ENCODE results near the gene LSP1. TPM values are rescaled to one million over a fixed set of nuclear protein-coding genes. Genes with fewer than 3 reads are reported as not detected.

Gene LSP1
- total RNA-seq, 1 donor from 2014 or later = not detected

GRCh38 chr11:1838426-1839144 lies 14.3 kb upstream of the LSP1 start, which contains the start of gene TNNI2:
Gene TNNI2, plus strand, starts transcription at chr11:1838981. Its CDS starts 716 bp downstream, at chr11:1839697.
- H3K4me3 ChIP-seq (ENCODE audit: low read depth, low read length) = no peak within 1 kb of the TSS

GRCh38 chr11:1839204-1839923 lies 13.5 kb upstream of the LSP1 start:
- TF ChIP-seq CTCF (conservative IDR thresholded peaks at IDR 0.05; ENCODE audit: low read depth, low read length) = no peak
- DNase-seq (ENCODE audit: low read depth) = no peak
- no peak overlapping the region for H3K4me3 ChIP-seq (ENCODE audit: low read depth, low read length)

More at GRCh38 chr11:1838426-1839144, 14.3 kb upstream of the LSP1 start, which contains the start of gene TNNI2:
- no peak for TF ChIP-seq CTCF (conservative IDR thresholded peaks at IDR 0.05; ENCODE audit: low read depth, low read length)
- DNase-seq (ENCODE audit: low read depth) = no peak

GRCh38 chr11:1839924-1840779 lies 12.7 kb upstream of the LSP1 start:
- TF ChIP-seq CTCF (conservative IDR thresholded peaks at IDR 0.05; ENCODE audit: low read depth, low read length) = no peak
- no peak overlapping the region for H3K4me3 ChIP-seq (ENCODE audit: low read depth, low read length)
- DNase-seq (ENCODE audit: low read depth) = no peak

GRCh38 chr11:1840780-1841480 lies 12.0 kb upstream of the LSP1 start:
- no peak overlapping the region for H3K4me3 ChIP-seq (ENCODE audit: low read depth, low read length)
- TF ChIP-seq CTCF (conservative IDR thresholded peaks at IDR 0.05; ENCODE audit: low read depth, low read length) = no peak
- DNase-seq (ENCODE audit: low read depth) = no peak

GRCh38 chr11:1841511-1842148 lies 11.3 kb upstream of the LSP1 start:
- no peak overlapping the region for H3K4me3 ChIP-seq (ENCODE audit: low read depth, low read length)
- no peak for TF ChIP-seq CTCF (conservative IDR thresholded peaks at IDR 0.05; ENCODE audit: low read depth, low read length)
- no peak for DNase-seq (ENCODE audit: low read depth)

All from epithelial cell of proximal tubule (primary cell).